Stimulated activated CD4-positive, alpha-beta T cell treated with anti-CD3 and anti-CD28 coated beads, Interleukin-1b, Interleukin-23, amount 100 ng/mL, for 24 hours (primary cell): ENCODE data around the gene ORC6.

Source experiments
- DNase-seq, 4 experiments: peaks; one replicate each; pipeline ENCODE4 v3.0.0-alpha.2; 2020; ENCODE audit warnings: low read depth in 4 of 4, low spot score in 1 of 4

Gene ORC6

GRCh38 chr16:46730801-46731690 lies 41.6 kb downstream of the ORC6 start:
- no peak for DNase-seq

GRCh38 chr16:46731691-46732555 lies 42.5 kb downstream of the ORC6 start:
- no peak for DNase-seq

DNA sequence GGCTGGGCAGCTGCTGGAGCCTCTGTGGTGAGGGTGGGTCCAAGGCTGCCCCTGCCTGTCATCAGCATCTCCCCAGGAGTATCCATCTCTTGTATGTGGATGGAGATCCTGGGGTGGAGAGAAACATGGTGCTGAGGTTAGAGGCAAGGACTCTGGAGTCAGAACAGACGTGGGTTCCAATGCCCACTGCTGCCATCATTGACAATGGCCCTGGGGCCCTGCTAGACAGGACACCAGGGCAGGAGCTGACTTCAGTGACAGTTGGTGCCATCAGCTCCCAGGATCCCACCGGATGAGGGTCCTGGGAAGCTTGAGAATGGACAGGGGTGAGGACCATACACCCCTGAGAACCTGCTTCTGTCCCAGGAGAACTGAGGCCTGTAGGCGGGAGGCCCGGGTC lies 43.1 kb downstream of the ORC6 start:
- no peak for DNase-seq

DNA sequence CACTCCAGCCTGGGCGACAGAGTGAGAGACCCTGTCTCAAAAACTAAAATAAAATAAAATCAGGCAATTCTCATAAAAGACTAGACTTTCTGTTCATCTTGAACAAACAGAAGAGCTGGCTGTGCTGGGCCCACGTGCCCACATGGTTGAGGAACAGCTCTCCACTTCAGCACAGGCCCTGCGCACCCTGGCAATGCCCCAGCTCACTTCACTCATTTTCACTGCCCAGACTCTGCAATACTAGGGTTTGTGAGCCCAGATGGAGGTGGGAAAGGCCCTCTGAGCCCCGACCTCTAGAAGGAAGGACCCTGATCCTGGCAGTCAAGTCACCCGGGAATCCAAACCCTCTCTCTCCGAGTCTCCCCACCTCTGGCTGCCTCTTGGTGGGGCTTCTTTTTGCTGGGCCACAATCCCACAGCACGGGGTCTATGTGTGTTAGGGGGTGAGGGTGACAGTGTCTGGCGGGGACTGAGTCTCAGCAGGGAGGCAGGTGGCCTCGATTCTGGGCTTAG lies 43.9 kb downstream of the ORC6 start:
- no peak for DNase-seq

- no peak for DNase-seq
Measured at GRCh38 chr16:46736695-46737094, 47.2 kb downstream of the ORC6 start.

- DNase-seq: no peak
Measured at GRCh38 chr16:46737621-46738214, 48.3 kb downstream of the ORC6 start.

- DNase-seq: no peak
Measured at GRCh38 chr16:46739934-46740333, 50.5 kb downstream of the ORC6 start.

GRCh38 chr16:46743232-46743719 lies 53.8 kb downstream of the ORC6 start:
- no peak for DNase-seq

DNA sequence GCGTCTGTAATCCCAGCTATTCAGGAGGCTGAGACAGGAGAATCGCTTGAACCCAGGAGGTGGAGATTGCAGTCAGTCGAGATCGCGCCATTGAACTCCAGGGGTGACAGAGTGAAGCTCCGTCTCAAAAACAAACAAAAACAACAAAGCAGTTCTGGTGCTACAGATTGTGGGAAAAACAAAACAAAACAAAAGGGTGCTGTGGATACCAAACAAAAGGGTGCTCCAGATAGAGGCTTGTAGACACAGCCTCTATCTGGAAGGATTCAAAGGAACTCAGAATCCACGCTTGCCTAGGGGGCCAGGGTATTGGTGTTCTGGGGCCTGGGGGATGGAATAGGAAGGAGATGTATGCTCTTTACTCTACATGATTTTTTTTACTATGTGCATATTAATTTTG lies 56.2 kb downstream of the ORC6 start:
- DNase-seq: no peak

- no peak for DNase-seq
Measured at GRCh38 chr16:46746821-46747776, 57.6 kb downstream of the ORC6 start.
